GM12864 (cell line): Measurements from ENCODE around the gene HSFX3.

Source experiments
- DNase-seq: peaks from one replicate; pipeline ENCODE4 v3.0.0-alpha.2; 2011; ENCODE audit warnings: low read depth
- H3K4me3 ChIP-seq: 2 replicates; pipeline ENCODE4 v1.5.1; 2011; ENCODE audit warnings: mild to moderate bottlenecking, low read depth, low read length, control low read depth
- TF ChIP-seq, protein P1 (sequence below): IDR thresholded peaks from 2 replicates; pipeline ENCODE4 v1.5.1; 2011; ENCODE audit warnings: low read depth, mild to moderate bottlenecking, moderate library complexity, low read length, control low read depth, inconsistent platforms; ENCODE audit errors: missing control alignments

The HSFX3 gene

GRCh38 chrX:149518236-149518635 is 31.5 kb downstream of the HSFX3 start:
- H3K4me3 ChIP-seq, result no peak overlapping the region
- DNase-seq, result no peak
- TF ChIP-seq, protein P1, sequence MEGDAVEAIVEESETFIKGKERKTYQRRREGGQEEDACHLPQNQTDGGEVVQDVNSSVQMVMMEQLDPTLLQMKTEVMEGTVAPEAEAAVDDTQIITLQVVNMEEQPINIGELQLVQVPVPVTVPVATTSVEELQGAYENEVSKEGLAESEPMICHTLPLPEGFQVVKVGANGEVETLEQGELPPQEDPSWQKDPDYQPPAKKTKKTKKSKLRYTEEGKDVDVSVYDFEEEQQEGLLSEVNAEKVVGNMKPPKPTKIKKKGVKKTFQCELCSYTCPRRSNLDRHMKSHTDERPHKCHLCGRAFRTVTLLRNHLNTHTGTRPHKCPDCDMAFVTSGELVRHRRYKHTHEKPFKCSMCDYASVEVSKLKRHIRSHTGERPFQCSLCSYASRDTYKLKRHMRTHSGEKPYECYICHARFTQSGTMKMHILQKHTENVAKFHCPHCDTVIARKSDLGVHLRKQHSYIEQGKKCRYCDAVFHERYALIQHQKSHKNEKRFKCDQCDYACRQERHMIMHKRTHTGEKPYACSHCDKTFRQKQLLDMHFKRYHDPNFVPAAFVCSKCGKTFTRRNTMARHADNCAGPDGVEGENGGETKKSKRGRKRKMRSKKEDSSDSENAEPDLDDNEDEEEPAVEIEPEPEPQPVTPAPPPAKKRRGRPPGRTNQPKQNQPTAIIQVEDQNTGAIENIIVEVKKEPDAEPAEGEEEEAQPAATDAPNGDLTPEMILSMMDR, result no peak

- DNase-seq, result no peak
- H3K4me3 ChIP-seq, result no peak overlapping the region
- TF ChIP-seq, protein P1, result no peak
These were observed 32.4 kb downstream of the HSFX3 start for GRCh38 chrX:149517308-149517707.

DNA sequence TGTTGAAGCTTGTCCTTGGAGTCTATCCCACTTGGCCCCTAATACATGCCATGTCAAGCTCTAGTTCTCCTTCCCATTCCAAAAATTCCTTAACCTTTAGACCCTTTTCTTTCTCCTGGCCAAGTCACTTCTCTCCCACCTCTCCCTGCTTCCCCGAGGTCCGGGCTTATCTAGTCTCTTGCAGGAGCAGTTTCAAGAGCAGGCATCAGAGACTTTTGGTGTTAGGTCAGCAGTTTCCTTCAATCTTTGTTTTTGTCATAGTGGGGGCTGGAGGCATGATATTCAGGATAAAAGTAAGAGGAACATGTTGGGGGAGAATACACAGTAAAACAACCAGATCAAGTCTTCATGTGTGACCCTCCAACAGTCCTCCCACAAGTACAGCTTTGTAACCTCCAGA is 33.1 kb downstream of the HSFX3 start:
- TF ChIP-seq, protein P1, result no peak
- no peak overlapping the region for H3K4me3 ChIP-seq
- DNase-seq, result no peak

GRCh38 chrX:149515954-149516602 is 33.6 kb downstream of the HSFX3 start:
- DNase-seq, result no peak
- TF ChIP-seq, protein P1, result no peak
- H3K4me3 ChIP-seq, result no peak overlapping the region

DNA sequence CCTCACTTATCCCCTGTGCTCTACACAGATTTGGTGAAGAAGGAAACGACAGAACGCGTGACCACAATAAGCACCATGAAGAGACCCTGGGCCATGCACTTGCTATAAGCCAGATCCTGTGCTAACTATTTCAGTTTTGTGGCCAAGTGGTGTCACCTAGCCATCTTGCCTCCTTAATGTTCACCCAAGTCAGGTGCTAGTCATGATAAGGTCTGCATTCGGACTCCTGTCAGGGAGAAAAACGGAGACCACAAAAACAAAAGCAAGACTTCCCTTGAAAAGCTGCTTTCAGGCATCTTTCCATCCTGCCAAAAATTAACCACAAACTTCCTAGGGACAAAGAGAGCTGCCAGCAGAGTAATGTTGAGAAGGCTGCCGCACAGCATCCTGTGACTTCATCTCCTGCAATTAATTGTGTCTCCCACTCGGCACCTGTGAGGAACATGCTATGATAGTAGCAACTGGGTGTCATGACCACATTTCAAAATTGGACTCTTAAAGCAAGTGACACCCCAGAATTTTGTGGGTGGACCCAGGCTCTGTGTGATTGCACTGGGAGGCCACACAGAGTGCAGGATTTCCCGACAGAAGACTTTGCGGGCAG is 35.8 kb downstream of the HSFX3 start:
- DNase-seq, result no peak
- H3K4me3 ChIP-seq, result no peak overlapping the region
- TF ChIP-seq, protein P1, result no peak

- no peak overlapping the region for H3K4me3 ChIP-seq
- DNase-seq, result no peak
- TF ChIP-seq, protein P1, result peak; percentile 67
These were observed 37.4 kb downstream of the HSFX3 start for GRCh38 chrX:149512225-149512885.
